Measurements from ENCODE around the gene GBGT1.

GRCh38 chr9:133160742-133161546, 2.8 kb downstream of the GBGT1 start:
- TF ChIP-seq REST (IDR thresholded peaks at IDR 0.05; ENCODE audit: insufficient read depth in 1 of 2, low read depth in 2 of 2, low read length in 2 of 2) (no peak), POLR2AphosphoS5 (IDR thresholded peaks at IDR 0.05; ENCODE audit: low read depth, low read length) (no peak)
